WERI-Rb-1 (cell line): ENCODE measurements around the gene CTPS2.
"Not testable (repeated sequence)": the region's sequence is repeated elsewhere in the genome, so short reads cannot be mapped to it uniquely, and the experiment has no call there.

Source experiments
- DNase-seq: peaks from one replicate; pipeline ENCODE4 v3.0.0-alpha.2; 2020
- H3K27ac ChIP-seq: fragments of 250-450 bp; sonication (Bioruptor Pico); 2 replicates; pipeline ENCODE4 v1.5.1; 2020; ENCODE audit warnings: mild to moderate bottlenecking, moderate library complexity
- H3K27me3 ChIP-seq: fragments of 250-450 bp; sonication (Bioruptor Pico); 2 replicates; pipeline ENCODE4 v1.5.1; 2021; ENCODE audit warnings: mild to moderate bottlenecking, low read depth, moderate library complexity; ENCODE audit not compliant: insufficient read depth, severe bottlenecking
- H3K36me3 ChIP-seq: fragments of 250-450 bp; sonication (Bioruptor Pico); 2 replicates; pipeline ENCODE4 v1.5.1; 2020; ENCODE audit warnings: mild to moderate bottlenecking, moderate library complexity
- H3K4me3 ChIP-seq: 2 replicates; pipeline ENCODE4 v1.5.1; 2011; ENCODE audit warnings: low read depth, mild to moderate bottlenecking, control low read depth, low read length
- H3K9me3 ChIP-seq: fragments of 250-450 bp; sonication (Bioruptor Pico); 2 replicates; pipeline ENCODE4 v1.5.1; 2021; ENCODE audit warnings: mild to moderate bottlenecking, moderate library complexity; ENCODE audit not compliant: severe bottlenecking
- TF ChIP-seq, protein P1 (sequence below): IDR thresholded peaks from 2 replicates; pipeline ENCODE4 v1.5.1; 2011; ENCODE audit warnings: low read depth, mild to moderate bottlenecking, control low read depth, inconsistent platforms, low read length

CTPS2 gene

GRCh38 chrX:16719334-16720084, 7.0 kb upstream of the CTPS2 start, which contains the start of gene SYAP1:
SYAP1 (plus strand) TSS chrX:16719612; CDS start chrX:16719725, 113 bp downstream.
- H3K27ac ChIP-seq: peak within 1 kb of the TSS; percentile 97
- no peaks in the 10 kb centered on the region for H3K27me3 ChIP-seq
- peak; percentile 98 for DNase-seq
- TF ChIP-seq, protein P1, sequence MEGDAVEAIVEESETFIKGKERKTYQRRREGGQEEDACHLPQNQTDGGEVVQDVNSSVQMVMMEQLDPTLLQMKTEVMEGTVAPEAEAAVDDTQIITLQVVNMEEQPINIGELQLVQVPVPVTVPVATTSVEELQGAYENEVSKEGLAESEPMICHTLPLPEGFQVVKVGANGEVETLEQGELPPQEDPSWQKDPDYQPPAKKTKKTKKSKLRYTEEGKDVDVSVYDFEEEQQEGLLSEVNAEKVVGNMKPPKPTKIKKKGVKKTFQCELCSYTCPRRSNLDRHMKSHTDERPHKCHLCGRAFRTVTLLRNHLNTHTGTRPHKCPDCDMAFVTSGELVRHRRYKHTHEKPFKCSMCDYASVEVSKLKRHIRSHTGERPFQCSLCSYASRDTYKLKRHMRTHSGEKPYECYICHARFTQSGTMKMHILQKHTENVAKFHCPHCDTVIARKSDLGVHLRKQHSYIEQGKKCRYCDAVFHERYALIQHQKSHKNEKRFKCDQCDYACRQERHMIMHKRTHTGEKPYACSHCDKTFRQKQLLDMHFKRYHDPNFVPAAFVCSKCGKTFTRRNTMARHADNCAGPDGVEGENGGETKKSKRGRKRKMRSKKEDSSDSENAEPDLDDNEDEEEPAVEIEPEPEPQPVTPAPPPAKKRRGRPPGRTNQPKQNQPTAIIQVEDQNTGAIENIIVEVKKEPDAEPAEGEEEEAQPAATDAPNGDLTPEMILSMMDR: no peak
- H3K9me3 ChIP-seq: no peaks in the 10 kb centered on the region
- H3K4me3 ChIP-seq: peak within 1 kb of the TSS; percentile 90
- peaks cover 17% of the 10 kb centered on the region for H3K36me3 ChIP-seq

- TF ChIP-seq, protein P1: no peak
- no peaks in the 10 kb centered on the region for H3K27me3 ChIP-seq
- no peak for DNase-seq
- H3K27ac ChIP-seq: peak overlapping the region; percentile 97
- peak overlapping the region; percentile 90 for H3K4me3 ChIP-seq
- H3K36me3 ChIP-seq: peaks cover 13% of the 10 kb centered on the region
- H3K9me3 ChIP-seq: no peaks in the 10 kb centered on the region
These were observed 6.4 kb upstream of the CTPS2 start for GRCh38 chrX:16718824-16719333.

DNA sequence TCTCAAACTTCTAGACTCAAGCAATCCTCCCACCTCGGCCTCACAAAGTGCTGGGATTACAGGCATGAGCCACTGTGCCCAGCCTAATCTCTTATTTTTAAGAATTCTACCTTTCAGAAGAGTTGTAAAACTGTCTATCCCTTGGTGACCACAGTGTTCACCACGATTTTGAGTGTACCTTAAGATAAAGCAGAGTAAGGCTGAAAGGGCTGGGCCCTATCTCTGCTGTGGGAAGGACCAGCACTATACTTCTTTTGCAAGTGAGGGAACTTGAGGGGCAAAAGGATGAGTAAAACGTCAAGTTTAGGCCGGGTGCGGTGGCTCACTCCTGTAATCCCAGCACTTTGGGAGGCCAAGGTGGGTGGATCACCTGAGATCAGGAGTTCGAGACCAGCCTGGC, 4.0 kb upstream of the CTPS2 start:
- H3K27me3 ChIP-seq, DNase-seq, H3K9me3 ChIP-seq, H3K27ac ChIP-seq, H3K36me3 ChIP-seq, H3K4me3 ChIP-seq: not testable (repeated sequence)

DNA sequence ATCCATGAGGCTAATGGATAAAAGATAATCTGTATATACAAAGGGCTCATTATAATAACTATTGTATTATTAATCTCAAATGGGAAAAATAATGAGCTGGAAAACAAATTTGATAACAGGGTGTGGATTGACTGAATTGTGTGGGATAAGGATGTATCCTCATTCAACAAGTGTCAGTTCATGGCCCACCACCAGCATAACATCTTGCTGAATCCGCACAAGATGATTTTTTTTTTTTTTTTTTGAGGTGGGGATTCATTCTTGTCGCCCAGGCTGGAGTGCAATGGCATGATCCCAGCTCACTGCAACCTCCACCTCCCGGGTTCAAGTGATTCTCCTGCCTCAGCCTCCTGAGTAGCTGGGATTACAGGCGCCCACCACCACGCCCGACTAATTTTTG, 3.2 kb upstream of the CTPS2 start:
- not testable (repeated sequence) for H3K4me3 ChIP-seq, H3K27ac ChIP-seq, H3K9me3 ChIP-seq, H3K36me3 ChIP-seq, DNase-seq, H3K27me3 ChIP-seq

DNA sequence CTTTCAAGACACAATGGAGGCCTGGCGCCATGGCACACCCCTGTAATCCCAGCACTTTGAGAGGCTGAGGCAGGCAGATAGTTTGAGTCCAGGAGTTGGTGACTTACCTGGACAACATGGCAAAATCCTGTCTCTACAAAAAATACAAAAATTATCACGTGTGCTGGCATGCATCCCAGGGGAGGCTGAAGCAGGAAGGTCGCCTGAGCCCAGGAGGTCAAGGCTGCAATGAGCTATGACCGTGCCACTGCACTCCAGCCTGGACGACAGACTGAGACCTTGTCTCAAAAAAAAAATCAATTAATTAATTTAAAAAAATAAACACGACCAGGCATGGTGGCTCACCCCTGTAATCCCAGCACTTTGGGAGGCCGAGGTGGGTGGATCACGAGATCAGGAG, 2.0 kb upstream of the CTPS2 start:
- H3K27me3 ChIP-seq: no peaks in the 10 kb centered on the region
- no peak overlapping the region for H3K4me3 ChIP-seq
- no peak overlapping the region for H3K27ac ChIP-seq
- no peak for DNase-seq
- TF ChIP-seq, protein P1: no peak
- peaks cover 5% of the 10 kb centered on the region for H3K36me3 ChIP-seq
- no peaks in the 10 kb centered on the region for H3K9me3 ChIP-seq

- no peaks in the 10 kb centered on the region for H3K9me3 ChIP-seq
- no peaks in the 10 kb centered on the region for H3K27me3 ChIP-seq
- peak; percentile 12 for DNase-seq
- H3K4me3 ChIP-seq: peak overlapping the region; percentile 92
- peak overlapping the region; percentile 79 for H3K27ac ChIP-seq
- H3K36me3 ChIP-seq: peaks cover 18% of the 10 kb centered on the region
- TF ChIP-seq, protein P1: 0 out of 2 replicates have a peak, but pooled peaks have one; percentile 2
These were observed 449 bp downstream of the CTPS2 start for GRCh38 chrX:16711893-16712547.
